Tibial artery (tissue), 4 donors: Measurements from ENCODE around the gene EMP2.

Experiments
- DNase-seq, 2 donors: peaks; one replicate each; pipeline ENCODE4 v3.0.0-alpha.2; 2019
- H3K27ac ChIP-seq, 2 donors: fragments of 200-600 bp; sonication (generic) in 1 of 2; 1 replicate in 1 of 2; 2 replicates in 1 of 2; pipeline ENCODE4 v1.5.1; 2018 to 2019; ENCODE audit warnings: mild to moderate bottlenecking in 1 of 2
- H3K27me3 ChIP-seq, 2 donors: fragments of 200-600 bp; sonication (generic) in 1 of 2; one replicate each; pipeline versions ENCODE4 v1.5.1 to v1.6.0; 2016 to 2019
- H3K36me3 ChIP-seq, 3 donors: fragments of 200-600 bp; sonication (generic) in 2 of 3; one replicate each; pipeline ENCODE4 v1.5.1; 2016 to 2019; ENCODE audit warnings: mild to moderate bottlenecking in 2 of 3
- H3K4me1 ChIP-seq, 4 donors: fragments of 200-600 bp; sonication (generic) in 2 of 4; 1 replicate in 3 of 4; 2 replicates in 1 of 4; pipeline ENCODE4 v1.5.1; 2016 to 2019
- H3K4me3 ChIP-seq, 2 donors: fragments of 200-600 bp; sonication (generic) in 1 of 2; 1 replicate in 1 of 2; 2 replicates in 1 of 2; pipeline ENCODE4 v1.5.1; 2018 to 2019; ENCODE audit warnings: mild to moderate bottlenecking in 2 of 2
- H3K9me3 ChIP-seq, 3 donors: fragments of 200-600 bp; sonication (generic) in 1 of 3; one replicate each; pipeline ENCODE4 v1.5.1; 2016 to 2019
- CTCF ChIP-seq, 2 experiments: fragments of 200-600 bp in 1 of 2; fragments of 450-650 bp in 1 of 2; IDR thresholded peaks; one replicate each; pipeline ENCODE4 v1.5.1; 2017 to 2019; ENCODE audit warnings: antibody characterized with exemption in 2 of 2, mild to moderate bottlenecking in 1 of 2, moderate library complexity in 1 of 2
- intact Hi-C: fragments of 100-400 bp; cut with DNase I; formaldehyde crosslinking; loops from one replicate; pipeline ENCODE4 v1.15.0; 2023; ENCODE audit warnings: low total_unique reads

EMP2 gene

DNA sequence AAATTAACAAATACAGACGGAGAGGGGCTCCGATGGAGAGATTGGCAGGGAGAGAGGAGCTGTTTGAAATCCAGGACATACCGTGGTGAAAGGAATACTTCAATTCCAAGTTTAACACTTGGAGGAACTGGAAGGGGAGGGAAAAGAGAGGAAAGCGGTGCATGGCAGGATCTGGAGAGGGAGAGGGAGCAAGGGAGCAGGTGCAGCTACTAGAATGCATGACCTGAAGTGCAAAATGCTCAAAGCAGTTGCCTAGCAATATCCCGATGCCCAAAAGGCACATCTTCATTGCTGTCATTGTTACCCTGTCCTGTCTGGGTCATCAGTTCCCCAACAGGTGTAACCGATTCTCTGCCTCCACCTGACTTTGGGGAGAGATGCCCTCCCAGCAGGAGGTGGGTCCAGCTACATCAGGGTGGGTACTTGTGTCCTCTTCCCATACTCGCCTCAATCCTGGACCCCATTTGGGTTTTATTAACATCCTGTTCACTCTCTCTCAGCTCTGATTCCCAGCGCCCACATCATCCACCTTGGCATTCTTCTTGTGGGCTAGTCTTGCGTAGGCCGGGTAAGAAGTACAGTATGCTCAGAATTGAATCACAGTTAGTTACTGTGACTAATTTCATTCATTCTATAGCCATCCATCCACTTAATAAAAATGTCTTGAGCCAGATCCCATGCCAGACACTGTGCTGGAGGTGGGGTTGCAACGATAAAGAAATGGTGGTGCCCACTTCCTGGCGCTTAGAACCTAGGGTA is 37.4 kb upstream of the EMP2 start:
- H3K27me3 ChIP-seq = peaks cover 0 to 22% of the 10 kb centered on the region in 2 donors
- TF ChIP-seq CTCF (IDR thresholded peaks at IDR 0.05) = no peak
- no peak overlapping the region for H3K27ac ChIP-seq
- intact Hi-C loops = no loop called here
- peaks cover 0 to 32% (median 4%) of the 10 kb centered on the region in 4 donors for H3K4me1 ChIP-seq
- DNase-seq = no peak
- H3K4me3 ChIP-seq = no peak overlapping the region
- no peaks in the 10 kb centered on the region for H3K9me3 ChIP-seq
- no peaks in the 10 kb centered on the region for H3K36me3 ChIP-seq

DNA sequence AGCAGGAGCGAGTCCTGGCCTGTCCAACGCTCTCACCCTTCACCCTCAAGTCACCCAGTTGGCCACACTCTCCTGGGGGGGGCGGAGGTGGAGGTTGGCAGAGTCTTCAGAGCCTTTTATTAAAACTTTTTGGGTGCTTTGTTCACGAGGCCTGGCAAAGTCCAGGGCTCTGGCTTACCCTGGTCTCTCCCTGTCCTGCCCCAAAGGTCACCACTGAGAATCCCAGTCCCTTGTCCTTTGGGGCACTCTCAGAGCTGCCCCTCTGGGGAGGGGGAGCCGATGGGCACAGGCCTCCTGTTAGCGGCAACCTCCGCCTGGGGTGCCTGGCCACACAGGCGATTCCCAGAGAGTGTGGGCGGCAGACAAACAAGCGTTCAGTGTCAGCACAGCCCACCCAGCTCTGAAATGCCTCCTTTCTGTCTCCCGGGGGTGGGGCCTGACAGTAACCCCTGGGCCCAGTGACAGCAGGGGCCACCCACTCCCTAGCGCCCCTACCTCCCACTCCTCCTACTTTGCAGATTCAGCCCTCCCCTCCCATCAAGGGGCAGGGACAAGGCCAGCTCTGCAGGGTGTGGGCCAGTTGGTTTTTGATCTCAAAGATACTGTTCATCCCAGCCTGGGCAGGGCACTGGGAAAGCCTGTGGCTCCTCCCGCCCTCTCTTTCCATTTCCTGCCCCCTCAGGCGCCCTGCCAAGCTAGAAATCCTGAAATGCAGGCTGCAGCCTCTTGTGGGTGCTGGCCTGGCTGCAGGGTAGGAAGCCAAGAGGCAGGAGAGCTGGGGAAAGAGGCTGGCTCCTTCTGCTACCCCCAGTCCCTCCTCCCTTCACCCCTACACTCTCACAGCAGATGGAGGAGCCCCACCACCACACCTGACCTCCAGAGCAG is 36.6 kb upstream of the EMP2 start:
- intact Hi-C loops = no loop called here
- no peak overlapping the region for H3K4me3 ChIP-seq
- no peaks in the 10 kb centered on the region for H3K36me3 ChIP-seq
- H3K27me3 ChIP-seq = peaks cover 0 to 18% of the 10 kb centered on the region in 2 donors
- peaks cover 0 to 32% (median 4%) of the 10 kb centered on the region in 4 donors for H3K4me1 ChIP-seq
- DNase-seq = no peak
- no peak for TF ChIP-seq CTCF (IDR thresholded peaks at IDR 0.05)
- H3K27ac ChIP-seq = no peak overlapping the region
- no peaks in the 10 kb centered on the region for H3K9me3 ChIP-seq

DNA sequence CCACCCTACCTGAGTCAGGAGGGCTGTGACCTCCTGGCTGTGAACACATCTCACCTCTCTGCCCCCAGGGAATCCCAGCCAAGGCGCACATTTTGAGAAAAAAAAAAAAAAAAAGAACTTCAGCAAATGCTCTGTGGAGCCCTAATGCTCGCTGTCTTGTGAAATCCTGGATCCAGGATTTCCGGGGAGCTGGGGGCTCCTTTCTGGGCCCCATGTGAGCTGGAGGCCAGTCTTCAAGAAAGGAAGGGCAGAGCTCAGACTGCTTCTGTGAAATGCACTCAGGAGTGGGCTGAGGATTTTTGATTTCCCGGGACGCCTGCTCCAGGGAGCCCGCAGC is 36.0 kb upstream of the EMP2 start:
- Histone ChIP-seq H3K27ac (no peak overlapping the region), H3K9me3 (no peaks in the 10 kb centered on the region), H3K4me1 (peaks cover 0 to 32% (median 4%) of the 10 kb centered on the region in 4 donors), H3K4me3 (no peak overlapping the region), H3K27me3 (peaks cover 0 to 18% of the 10 kb centered on the region in 2 donors), H3K36me3 (no peaks in the 10 kb centered on the region)
- no peak for TF ChIP-seq CTCF (IDR thresholded peaks at IDR 0.05)
- no peak for DNase-seq
- intact Hi-C loops = no loop called here

DNA sequence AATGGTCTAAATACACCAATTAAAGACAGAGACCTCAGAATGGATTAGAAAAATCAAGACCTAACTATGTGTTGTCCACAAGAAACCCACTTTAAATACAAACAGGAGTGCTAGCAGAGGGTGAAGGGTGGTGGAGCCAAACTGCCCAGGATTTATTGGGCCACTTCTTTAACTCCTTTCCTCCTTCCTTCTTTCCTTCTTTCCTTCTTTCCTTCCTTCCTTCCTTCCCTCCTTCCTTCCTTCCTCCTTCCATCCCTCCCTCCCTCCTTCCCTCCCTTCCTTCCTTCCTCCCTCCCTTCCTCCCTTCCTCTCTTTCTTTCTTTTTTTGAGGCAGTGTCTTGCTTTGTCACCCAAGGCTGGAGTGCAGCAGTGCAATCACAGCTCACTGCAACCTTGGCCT is 34.3 kb upstream of the EMP2 start:
- intact Hi-C loops = no loop called here
- Histone ChIP-seq H3K27ac (no peak overlapping the region), H3K27me3 (peaks cover 0 to 12% of the 10 kb centered on the region in 2 donors), H3K36me3 (no peaks in the 10 kb centered on the region), H3K4me3 (no peak overlapping the region), H3K9me3 (no peaks in the 10 kb centered on the region), H3K4me1 (peaks cover 0 to 31% (median 4%) of the 10 kb centered on the region in 4 donors)
- DNase-seq = no peak
- TF ChIP-seq CTCF (IDR thresholded peaks at IDR 0.05) = no peak

DNA sequence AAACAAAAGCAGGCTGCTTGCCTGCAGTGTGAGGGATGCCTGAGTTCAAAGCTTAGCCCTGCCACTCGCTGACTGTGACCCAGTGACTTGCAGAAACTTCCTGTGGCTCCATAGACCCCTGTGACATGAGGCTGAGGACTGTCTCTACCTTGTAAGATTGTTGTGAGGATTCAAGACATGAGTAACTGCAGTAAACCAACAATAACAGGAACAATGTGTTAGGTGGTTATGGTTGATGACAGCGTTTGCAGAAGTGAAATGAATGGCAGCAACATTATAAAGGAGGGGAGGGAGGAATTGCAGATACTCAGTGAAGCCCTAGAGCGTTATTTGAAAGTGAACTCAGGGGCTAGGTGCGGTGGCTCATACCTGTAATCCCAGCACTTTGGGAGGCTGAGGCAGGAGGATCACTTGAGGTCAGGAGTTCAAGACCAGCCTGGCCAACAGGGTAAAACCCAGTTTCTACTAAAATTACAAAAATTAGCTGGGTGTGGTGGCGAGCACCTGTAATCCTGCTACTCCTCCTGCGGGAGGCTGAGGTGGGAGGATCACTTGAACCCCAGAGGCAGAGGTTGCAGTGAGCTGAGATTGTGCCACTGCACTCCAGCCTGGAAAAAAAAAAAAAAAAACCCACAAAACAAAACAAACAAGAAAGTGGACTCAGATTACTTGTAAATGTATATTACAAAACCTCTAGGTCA is 33.5 kb upstream of the EMP2 start:
- no peak overlapping the region for H3K27ac ChIP-seq
- peaks cover 0 to 23% (median 4%) of the 10 kb centered on the region in 4 donors for H3K4me1 ChIP-seq
- intact Hi-C loops = no loop called here
- DNase-seq = no peak
- H3K4me3 ChIP-seq = no peak overlapping the region
- no peak for TF ChIP-seq CTCF (IDR thresholded peaks at IDR 0.05)
- peaks cover 0 to 8% of the 10 kb centered on the region in 2 donors for H3K27me3 ChIP-seq
- no peaks in the 10 kb centered on the region for H3K9me3 ChIP-seq
- H3K36me3 ChIP-seq = no peaks in the 10 kb centered on the region
